GM21529 (cell line): Measurements from ENCODE around the gene STK11IP.

Experiments used
- ATAC-seq: cut with Tn5 transposase; IDR thresholded peaks from one replicate; pipeline ENCODE4 v1.9.1; 2021; ENCODE audit not compliant: unreplicated experiment

The STK11IP gene

GRCh38 chr2:219576505-219577388, 20.9 kb upstream of the STK11IP start:
- ATAC-seq: no peak

- no peak for ATAC-seq
Observed at GRCh38 chr2:219578811-219579613, 18.6 kb upstream of the STK11IP start.

GRCh38 chr2:219581346-219581745, 16.3 kb upstream of the STK11IP start:
- no peak for ATAC-seq

GRCh38 chr2:219591091-219591490, 6.6 kb upstream of the STK11IP start:
- no peak for ATAC-seq

GRCh38 chr2:219592736-219593135, 4.9 kb upstream of the STK11IP start:
- no peak for ATAC-seq

DNA sequence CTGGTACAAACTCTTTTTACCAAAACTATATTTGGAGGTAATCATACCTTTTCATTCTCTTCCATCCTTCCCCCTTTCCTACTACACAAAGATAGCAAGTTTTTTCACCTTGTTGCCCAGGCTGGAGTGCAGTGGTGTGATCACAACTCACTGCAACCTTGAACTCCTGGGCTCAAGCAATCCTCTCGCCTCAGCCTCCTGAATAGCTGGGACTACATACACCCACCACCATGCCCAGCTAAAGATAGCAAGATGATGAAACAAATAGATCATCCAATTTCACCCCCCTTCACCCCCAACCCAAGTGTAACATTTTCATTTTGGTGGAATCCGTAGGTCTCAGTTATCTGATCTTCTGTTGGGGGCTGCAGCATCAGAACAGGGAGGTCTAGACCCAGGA, 4.5 kb upstream of the STK11IP start:
- ATAC-seq: no peak

GRCh38 chr2:219595256-219595655, 2.4 kb upstream of the STK11IP start:
- no peak for ATAC-seq

DNA sequence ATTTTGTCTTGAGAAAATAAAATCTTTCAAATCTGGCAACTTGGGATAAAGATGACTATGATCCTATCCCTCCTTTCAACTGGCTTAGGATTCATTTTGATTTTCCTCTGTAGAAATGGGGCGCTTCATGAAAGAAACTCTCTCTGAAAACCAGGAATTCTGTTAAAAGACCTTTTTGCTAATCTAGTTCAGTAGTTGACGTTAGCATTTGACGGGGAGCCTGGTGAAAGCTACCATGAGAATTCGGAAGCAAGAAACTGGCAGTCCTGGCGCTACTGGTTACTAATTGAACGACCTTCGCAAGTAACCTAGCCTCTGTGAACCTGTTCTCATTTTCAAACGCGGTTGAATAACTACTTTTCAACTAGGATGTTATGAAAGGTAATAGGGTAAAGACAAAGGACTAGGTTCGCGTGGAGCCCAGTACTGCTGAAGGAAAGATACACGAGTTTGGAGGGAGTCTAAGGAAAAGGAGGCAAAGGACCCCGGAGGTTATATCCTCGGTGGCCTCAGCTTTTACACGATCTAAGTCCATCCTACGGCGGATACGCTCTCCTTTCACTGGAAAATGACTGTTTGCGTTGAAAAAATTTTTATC, 604 bp upstream of the STK11IP start:
- no peak for ATAC-seq

DNA sequence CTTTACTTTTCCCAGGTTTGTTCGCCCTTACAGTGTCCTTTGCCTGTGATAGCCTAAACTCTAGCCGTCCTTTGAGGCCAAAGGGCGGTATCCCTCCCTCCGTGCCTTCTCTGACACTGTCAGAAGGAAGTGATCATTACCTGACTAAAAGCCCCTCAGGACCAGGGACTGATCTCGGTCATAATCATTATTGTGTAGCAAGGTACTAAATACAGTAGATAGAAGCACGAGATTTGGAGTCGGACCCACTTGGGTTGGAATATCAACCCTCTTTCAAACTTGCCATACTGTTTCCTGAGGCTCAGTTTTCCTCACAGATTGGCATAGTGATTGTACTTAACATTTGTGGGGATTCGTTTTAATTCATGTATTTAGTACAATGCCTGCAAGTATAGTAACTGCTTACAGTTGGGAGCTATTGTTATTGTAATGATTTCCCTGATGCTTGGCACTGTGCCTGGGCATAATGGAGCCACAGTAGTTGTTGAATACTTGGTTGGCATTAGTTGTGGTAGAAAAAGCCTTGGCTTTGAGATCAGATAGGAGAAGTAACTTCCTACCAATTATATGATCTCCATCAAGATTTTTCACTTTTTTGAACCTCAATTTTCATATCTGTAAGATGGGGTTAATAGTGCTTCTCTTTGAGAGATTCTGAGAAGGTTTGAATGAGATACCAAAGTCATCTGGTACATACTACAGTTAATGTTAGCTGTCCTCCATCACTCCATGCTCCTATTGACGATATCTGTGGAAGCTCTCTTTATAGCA, 836 bp downstream of the STK11IP start:
- no peak for ATAC-seq

- ATAC-seq: no peak
Observed at GRCh38 chr2:219603771-219604170, 6.1 kb downstream of the STK11IP start.

GRCh38 chr2:219605607-219605954, 7.9 kb downstream of the STK11IP start:
- ATAC-seq: no peak

- no peak for ATAC-seq
Observed at GRCh38 chr2:219607931-219608330, 10.3 kb downstream of the STK11IP start.

GRCh38 chr2:219608399-219608964, 10.8 kb downstream of the STK11IP start:
- no peak for ATAC-seq

GRCh38 chr2:219609149-219609750, 11.6 kb downstream of the STK11IP start:
- no peak for ATAC-seq

GRCh38 chr2:219611306-219611705, 13.6 kb downstream of the STK11IP start:
- ATAC-seq: no peak

DNA sequence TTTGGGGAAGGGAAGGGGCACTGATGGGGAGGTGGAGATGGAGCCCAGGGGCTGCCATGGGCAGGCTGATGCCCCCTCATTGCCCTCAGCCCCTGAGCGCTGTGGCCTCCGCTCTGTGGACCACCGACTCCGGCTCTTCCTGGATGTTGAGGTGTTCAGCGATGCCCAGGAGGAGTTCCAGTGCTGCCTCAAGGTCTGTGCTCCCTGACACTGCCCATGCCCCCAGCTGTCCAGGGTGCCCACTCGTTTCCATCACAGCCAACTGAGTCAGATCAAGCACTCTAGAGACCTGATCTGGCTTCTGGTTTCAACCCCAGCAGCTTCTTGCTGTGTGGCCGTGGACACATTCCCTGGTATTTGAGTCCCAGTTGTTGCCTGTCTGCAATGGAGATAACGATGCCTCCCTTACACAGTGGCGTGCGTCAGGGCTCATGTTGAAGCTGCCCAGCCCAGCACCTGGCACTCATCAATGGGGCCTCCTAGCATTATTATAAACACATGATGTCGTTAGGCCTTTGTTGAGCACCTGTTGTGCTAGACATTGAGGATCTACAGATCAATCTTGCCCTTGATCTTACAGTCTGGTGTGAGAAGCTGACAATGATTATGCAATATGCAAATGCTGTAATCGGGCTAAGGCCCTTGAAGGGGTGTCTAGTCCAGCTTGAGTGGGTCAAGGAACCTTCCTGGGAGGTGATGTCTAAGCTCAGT, 14.4 kb downstream of the STK11IP start:
- no peak for ATAC-seq

GRCh38 chr2:219612577-219613286, 15.1 kb downstream of the STK11IP start:
- ATAC-seq: no peak

GRCh38 chr2:219613461-219614070, 15.9 kb downstream of the STK11IP start:
- ATAC-seq: no peak
